ENCODE results near the gene SLIT3.

The SLIT3 gene

GRCh38 chr5:169063316-169063953 lies 237.5 kb downstream of the SLIT3 start:
- DNase-seq (ENCODE audit: low read depth in 1 of 2, low spot score in 1 of 2): no peak
- TF ChIP-seq GABPA (IDR thresholded peaks at IDR 0.05; ENCODE audit: low read depth) (no peak), CTCF (IDR thresholded peaks at IDR 0.05; ENCODE audit: insufficient read depth, low read length) (no peak), SPI1 (IDR thresholded peaks at IDR 0.05; ENCODE audit: borderline replicate concordance, low read depth) (no peak), POLR2AphosphoS5 (IDR thresholded peaks at IDR 0.05; ENCODE audit: low read depth) (no peak), REST (IDR thresholded peaks at IDR 0.05; ENCODE audit: insufficient replicate concordance, low read depth) (no peak)
- Histone ChIP-seq H3K4me3 (replicated peaks; ENCODE audit: insufficient read depth, low read length) (no peak overlapping the region), H3K27me3 (ENCODE audit: insufficient read depth, poor library complexity, severe bottlenecking) (no peaks in the 10 kb centered on the region), H3K27ac (replicated peaks) (no peak overlapping the region)

GRCh38 chr5:169062690-169063089 lies 238.2 kb downstream of the SLIT3 start:
- Histone ChIP-seq H3K27me3 (ENCODE audit: insufficient read depth, poor library complexity, severe bottlenecking) (no peaks in the 10 kb centered on the region), H3K4me3 (replicated peaks; ENCODE audit: insufficient read depth, low read length) (no peak overlapping the region), H3K27ac (replicated peaks) (no peak overlapping the region)
- no peak for TF ChIP-seq SPI1 (IDR thresholded peaks at IDR 0.05; ENCODE audit: borderline replicate concordance, low read depth)
- no peak for TF ChIP-seq GABPA (IDR thresholded peaks at IDR 0.05; ENCODE audit: low read depth)
- no peak for TF ChIP-seq POLR2AphosphoS5 (IDR thresholded peaks at IDR 0.05; ENCODE audit: low read depth)
- no peak for TF ChIP-seq CTCF (IDR thresholded peaks at IDR 0.05; ENCODE audit: insufficient read depth, low read length)
- no peak for TF ChIP-seq REST (IDR thresholded peaks at IDR 0.05; ENCODE audit: insufficient replicate concordance, low read depth)
- DNase-seq (ENCODE audit: low read depth in 1 of 2, low spot score in 1 of 2): no peak

- TF ChIP-seq SPI1 (IDR thresholded peaks at IDR 0.05; ENCODE audit: borderline replicate concordance, low read depth) (no peak), GABPA (IDR thresholded peaks at IDR 0.05; ENCODE audit: low read depth) (no peak), REST (IDR thresholded peaks at IDR 0.05; ENCODE audit: insufficient replicate concordance, low read depth) (no peak), CTCF (IDR thresholded peaks at IDR 0.05; ENCODE audit: insufficient read depth, low read length) (no peak)
- Histone ChIP-seq H3K27ac (replicated peaks) (no peak overlapping the region), H3K27me3 (ENCODE audit: insufficient read depth, poor library complexity, severe bottlenecking) (no peaks in the 10 kb centered on the region)
Measured at GRCh38 chr5:169054506-169054905, 246.4 kb downstream of the SLIT3 start.

More at GRCh38 chr5:169054506-169054905, 246.4 kb downstream of the SLIT3 start:
- no peak overlapping the region for H3K4me3 ChIP-seq (replicated peaks; ENCODE audit: insufficient read depth, low read length)
- DNase-seq (ENCODE audit: low read depth in 1 of 2, low spot score in 1 of 2): no peak
